ENCODE measurements around the gene SDF4.
A peak's percentile ranks its signal among the peaks of the same experiment; 100 is the strongest.

The SDF4 gene

DNA sequence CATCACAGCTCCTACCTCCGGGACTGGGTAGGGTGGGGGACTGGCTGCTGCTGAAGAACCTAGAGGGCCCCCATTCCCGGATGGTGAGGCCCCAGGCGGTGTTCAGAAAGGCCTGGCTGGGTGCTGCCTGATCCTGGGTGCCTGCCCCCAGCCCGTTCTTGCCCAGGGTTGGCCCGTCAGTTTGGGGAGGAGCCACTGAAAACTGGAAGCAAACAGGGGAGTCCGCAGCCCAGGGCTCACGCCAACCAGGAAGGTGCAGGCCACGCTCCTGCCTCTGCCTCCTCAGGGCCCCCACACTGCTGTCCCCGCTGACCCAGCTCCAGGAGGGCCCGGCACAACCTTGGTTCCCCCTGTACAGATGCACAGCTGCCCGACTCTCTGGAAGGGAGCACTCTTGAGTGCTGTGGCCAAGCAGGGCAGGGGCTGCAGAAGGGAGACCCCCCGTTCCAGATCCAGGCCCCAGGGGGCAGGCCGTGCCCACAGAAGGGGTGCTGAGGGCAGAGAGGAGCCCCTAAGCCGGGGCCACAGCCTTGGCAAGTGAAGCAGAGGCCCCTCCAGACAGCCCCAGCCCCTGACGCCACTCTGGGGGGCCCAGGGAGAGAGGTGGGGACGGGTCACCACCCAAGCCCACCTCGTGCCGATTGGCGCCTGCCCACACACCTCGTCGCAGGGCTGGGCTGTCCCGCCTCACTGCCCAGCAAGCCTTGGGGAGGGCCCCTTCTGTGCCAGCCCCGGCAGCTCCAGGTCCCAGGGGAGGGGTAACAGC lies 9.2 kb upstream of the SDF4 start:
- FAIRE-seq: no peak

DNA sequence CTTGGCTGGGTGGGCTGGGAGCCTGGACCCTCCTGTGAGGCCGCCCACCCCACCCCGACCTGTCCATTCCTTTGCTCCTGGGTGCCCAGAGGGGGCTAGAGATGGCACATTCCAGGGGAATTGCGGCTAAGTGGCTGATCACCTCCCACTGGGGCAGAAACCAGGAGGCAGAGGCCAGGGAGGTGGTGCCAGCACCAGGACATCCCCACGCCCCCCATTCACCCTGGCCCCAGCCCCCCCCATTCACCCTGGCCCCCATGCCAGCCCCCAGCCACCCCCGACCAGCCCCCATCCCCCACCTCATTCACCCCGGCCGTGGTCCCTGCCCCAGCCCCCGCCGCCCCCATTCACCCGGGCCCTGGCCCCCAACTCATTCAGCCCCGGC lies 8.5 kb upstream of the SDF4 start:
- FAIRE-seq: no peak

- no peak for FAIRE-seq
These were observed 8.0 kb upstream of the SDF4 start for GRCh38 chr1:1239614-1240347.

GRCh38 chr1:1239227-1239613 lies 7.4 kb upstream of the SDF4 start:
- no peak for FAIRE-seq

GRCh38 chr1:1238702-1239178 lies 6.9 kb upstream of the SDF4 start:
- FAIRE-seq: no peak

DNA sequence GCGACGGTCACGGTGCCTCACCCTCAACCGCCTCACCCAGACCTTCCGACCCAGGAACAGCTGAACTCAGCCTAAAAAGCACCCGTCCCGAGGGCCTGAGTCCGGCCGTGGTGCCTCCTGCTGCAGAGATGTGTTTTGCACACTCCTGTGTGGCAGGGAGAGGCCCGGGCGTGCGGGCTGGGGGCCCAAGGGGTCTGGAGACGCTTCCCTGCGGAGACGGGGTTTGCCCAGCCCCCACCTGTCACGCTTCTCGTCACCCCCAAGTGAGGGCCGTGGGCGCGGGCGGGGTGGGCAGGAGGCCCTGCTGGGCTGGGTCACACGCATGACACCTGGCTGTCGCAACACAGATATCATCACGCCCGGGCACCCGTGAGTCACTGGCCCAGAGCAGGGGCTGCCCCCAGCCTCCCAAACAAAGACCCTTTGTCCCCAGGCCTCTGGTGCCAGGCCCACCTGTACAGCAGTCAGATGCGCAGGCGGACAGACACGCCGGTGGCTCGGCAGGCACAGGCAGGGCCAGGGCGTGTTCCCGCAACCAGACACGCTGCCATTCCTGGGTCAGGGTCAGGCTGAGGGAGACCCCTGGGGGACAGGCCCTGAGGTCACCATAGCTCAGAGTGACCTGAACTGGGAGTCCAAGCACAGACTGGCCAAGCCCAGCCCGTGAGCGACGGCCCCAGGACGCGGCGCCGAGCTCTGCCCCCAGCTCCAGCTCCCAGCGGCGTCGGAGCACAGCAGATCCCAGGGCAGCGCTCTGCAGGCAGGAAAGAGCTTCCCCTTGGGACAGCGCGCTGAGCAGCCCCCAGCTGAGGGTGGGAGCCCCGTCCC lies 6.3 kb upstream of the SDF4 start:
- FAIRE-seq: no peak

DNA sequence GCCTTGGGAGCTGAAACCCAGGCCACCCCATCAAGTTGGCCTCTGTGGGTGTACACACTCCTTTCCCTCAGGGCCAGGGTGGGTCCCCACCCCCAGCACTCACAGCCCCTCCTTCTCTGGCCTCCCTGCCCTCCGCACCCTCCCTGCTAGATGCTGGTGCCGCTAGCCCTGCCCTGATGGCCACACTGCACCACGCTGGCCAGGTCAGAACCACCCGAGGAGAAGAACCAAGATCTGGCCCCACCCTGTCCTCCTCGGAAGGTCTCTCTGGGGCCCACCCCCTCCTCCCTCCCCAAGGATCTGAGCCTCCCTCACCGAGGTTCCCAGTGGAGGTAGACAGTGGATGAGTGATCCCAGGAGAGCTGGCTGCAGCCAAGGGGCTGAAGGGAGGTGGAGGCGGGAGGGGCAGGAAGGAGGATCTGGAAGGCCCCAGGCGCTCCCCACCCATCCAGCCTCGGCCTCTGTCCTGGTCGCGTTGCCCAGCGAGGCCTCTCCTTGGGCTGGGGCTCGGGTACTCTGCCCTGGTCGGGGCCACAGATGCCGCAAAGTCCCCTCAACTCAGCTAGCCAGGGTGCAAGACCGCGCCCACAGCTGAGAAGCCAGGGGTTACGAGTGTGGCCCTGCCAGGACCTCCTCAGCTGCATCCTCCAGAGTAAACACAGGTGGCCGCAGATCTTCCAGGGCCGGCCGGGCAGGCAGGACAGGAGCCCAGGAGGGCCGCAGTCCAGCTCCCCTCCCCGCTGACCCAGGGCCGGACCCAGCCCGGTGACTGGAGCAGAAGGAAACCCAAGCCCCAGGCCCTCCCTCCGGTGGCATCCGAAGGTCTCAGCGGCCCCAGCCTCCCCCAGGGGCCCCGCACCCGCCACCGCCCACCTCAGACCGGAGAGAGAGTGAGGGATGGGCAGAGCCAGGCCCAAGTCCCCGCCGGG lies 5.4 kb upstream of the SDF4 start:
- FAIRE-seq: no peak

DNA sequence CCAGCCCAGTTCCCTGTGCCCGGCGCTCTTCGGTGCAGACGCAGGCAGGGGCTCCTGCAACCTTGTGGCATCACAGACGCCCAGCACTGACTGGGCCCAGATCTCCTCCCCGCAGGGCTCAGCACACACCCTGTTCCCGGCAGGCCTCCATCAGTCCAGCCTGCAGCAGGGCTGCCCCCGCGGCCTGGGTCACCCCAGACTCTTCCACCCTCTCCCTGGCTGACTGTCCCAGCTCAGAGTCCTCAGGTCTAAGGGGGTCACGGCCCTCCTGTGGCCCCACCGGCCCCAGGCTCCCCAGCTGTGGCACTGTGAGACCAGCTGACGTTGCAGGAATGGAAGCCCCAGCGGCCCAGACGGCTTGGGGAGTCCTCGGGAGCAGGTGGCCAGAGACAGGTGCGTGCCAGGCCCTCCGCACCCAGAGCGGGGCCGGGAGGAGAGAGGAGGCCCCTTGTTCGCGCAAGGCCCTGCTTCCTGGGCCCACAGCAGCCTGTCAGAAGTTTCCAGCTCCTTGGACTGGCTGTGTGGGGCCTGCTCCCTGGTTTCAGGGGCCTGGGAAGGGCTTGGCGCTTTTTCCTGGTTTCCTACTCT lies 4.5 kb upstream of the SDF4 start:
- no peak for FAIRE-seq

DNA sequence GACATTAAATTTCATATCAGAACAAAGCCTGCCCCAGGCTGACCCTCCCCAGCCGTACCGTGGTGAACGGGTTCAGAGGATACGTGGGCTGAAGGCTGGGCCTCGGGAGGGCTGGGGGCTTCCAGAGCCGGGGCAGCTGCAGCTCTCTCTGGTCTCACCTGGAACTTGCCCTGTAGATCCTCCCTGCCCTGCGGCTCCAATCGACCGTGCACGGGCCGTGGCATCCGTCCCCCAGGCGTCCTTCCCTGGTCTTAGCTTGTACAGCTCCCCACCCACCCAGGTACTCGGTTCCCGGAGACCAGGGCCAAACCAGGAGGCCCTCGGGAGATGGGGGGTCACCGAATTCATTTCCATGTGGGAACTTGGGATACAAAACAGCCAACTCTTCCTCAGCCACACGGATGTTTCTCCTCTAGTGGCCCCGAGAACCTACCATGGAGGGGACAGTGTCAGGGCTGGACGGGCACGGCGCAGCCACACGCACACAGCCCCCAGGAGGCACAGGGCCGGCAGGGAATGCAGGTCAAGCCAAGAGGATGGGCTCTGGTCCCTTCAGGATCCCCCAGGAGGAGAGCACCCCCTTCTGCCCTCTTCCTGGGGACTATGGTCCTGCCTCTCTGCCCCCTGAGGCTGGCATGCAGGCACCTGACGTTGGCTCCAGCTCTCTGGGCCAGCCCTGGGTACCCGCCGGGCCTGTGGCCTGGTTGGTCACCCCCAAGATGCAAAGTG lies 3.4 kb upstream of the SDF4 start:
- FAIRE-seq: no peak

GRCh38 chr1:1234180-1234808 lies 2.5 kb upstream of the SDF4 start:
- no peak for FAIRE-seq

DNA sequence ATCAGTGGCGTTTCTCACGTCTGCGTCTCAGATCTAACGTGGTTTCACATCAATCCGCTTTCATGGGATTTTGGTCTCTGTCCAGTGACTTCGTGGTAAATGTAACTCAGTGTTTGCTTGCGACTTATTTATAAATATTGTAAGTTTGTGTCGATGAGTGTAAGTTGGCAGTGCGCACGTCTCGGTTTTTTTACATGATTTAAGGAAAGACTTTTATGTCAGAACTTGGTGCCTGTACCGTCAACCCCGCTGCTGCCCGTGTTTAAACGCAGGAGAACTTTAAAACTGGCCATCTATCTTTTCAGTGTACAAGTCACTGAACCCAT lies 1.7 kb upstream of the SDF4 start:
- FAIRE-seq: no peak

- FAIRE-seq: no peak
These were observed 1.2 kb upstream of the SDF4 start for GRCh38 chr1:1232796-1233566.

DNA sequence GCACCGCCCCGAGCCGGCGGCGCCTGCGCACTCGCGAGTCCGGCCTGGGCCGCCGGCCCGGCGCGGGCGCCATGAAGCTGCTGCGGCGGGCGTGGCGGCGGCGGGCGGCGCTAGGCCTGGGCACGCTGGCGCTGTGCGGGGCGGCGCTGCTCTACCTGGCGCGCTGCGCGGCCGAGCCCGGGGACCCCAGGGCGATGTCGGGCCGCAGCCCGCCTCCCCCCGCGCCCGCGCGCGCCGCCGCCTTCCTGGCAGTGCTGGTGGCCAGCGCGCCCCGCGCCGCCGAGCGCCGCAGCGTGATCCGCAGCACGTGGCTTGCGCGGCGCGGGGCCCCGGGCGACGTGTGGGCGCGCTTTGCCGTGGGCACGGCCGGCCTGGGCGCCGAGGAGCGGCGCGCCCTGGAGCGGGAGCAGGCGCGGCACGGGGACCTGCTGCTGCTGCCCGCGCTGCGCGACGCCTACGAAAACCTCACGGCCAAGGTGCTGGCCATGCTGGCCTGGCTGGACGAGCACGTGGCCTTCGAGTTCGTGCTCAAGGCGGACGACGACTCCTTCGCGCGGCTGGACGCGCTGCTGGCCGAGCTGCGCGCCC lies 501 bp upstream of the SDF4 start, which contains the start of gene B3GALT6:
TSS of gene B3GALT6 (plus strand) at position 30 of the 588 bp plus-strand sequence. CDS start at position 72, 42 bp downstream.
- FAIRE-seq: no peak

GRCh38 chr1:1230656-1231399 lies 973 bp downstream of the SDF4 start:
- peak; percentile 48 for FAIRE-seq

DNA sequence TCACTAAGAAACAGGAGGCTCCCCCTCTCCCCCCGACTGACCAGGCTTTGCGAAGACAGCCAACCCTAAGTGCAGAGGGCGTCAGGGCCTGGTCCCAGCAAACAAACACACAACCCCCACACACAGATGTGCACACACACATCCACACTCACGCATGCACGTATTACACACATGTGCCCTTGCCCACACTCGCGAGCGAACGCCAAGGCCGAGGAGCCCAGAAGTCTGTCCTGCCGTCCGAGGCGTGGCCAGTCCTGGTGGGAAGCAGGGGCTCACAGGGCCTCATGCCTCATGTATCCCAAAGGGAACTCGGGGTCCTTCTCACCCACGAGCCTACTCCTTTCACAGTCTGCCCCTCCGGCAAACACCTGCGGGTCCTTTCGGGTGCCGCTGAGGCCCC lies 2.0 kb downstream of the SDF4 start:
- no peak for FAIRE-seq

DNA sequence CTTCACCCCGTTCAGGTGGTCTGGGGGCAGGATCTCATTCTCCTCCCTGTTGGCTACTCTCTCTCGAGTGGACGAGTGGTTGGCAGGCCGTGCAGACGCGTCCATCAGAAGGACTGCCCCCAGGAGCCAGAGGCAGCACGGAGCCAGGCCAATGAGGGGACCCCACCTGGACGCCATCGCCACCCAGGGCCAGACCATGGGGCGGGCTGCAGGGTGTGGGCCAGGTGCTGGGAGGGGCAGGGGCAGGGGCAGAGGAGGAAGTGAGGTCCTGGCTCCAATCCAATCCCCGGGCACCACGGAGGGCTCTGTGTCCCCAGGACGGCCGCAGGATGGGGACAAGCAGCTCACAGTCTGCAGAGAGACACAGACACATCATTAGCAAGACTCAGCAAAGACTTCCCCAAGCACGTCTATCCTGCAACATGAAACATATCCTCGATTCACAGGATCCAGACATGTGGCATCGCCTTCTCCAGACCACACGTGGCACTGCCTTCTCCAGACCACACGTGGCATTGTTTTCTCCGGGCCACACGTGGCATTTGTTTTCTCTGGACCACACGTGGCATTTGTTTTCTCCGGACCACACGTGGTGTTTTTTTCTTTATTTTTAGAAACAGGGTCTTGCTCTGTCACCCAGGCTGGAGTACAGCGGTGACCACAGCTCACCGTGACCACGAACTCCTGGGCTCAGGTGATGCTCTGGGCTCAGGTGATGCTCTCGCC lies 3.0 kb downstream of the SDF4 start:
- FAIRE-seq: no peak

DNA sequence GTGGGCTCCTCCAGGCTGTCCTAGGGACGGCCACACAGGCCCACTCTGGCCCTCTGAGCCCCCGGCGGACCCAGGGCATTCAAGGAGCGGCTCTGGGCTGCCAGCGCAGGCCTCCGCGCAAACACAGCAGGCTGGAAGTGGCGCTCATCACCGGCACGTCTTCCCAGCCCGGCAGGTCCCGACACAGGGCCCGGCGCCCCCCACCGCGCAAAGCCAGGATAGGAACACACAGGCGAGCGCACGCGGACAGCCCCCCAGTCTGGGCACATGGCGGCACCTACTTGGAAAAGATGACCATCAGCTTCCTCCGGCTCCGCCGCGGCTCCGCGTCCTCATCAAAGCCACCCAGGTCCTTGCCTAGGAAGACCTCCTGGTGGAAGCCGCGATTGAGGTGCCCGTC lies 3.6 kb downstream of the SDF4 start:
- no peak for FAIRE-seq

GRCh38 chr1:1227386-1227785 lies 4.4 kb downstream of the SDF4 start:
- no peak for FAIRE-seq
